ENCODE data around the gene PKN2. TPM values are rescaled to one million over a fixed set of nuclear protein-coding genes. Genes with fewer than 3 reads are reported as not detected.
"Not testable (repeated sequence)": the region's sequence is repeated elsewhere in the genome, so short reads cannot be mapped to it uniquely, and the experiment has no call there.

PKN2 gene
- total and polyA plus RNA-seq, 8 donors: 6.5 to 28.8 (median 16.0) TPM

DNA sequence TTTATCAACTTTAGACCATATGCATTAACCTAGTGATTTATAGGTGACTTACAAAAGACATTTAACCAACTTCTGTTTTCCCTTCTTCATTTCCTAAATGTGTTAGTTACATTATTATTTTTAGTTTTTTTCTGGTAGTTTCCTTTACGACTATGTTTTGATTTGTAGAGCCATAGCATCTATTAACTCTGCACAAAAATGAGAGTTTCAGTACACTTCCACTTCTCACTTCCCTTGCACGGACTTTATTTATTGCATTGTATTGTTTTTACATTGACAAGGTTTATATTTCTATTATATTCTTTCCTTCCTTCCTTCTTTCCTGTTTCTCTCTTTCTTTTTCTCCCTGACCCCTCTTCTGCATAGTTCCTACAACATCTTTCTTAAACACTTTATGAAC lies 14.7 kb downstream of the PKN2 start:
- no peaks in the 10 kb centered on the region for H3K27me3 ChIP-seq
- 73 to 84% methylated on average over 2 of the region's 2 CpGs for WGBS, 2 donors
- no peaks in the 10 kb centered on the region for H3K9me3 ChIP-seq
- intact Hi-C loops (cut with DNase I): no loop called here
- FAIRE-seq: no peak
- H3K36me3 ChIP-seq: no peaks in the 10 kb centered on the region
- TF ChIP-seq CTCF (IDR thresholded peaks at IDR 0.05): no peak
- H3K4me1 ChIP-seq: peaks cover 8 to 52% (median 19%) of the 10 kb centered on the region in 3 donors
- DNase-seq: no peak
- no peak overlapping the region for H3K27ac ChIP-seq
- no peak for ATAC-seq
- no peak overlapping the region for H3K4me3 ChIP-seq

GRCh38 chr1:88700425-88701013 lies 16.4 kb downstream of the PKN2 start:
- ATAC-seq (peak; percentile 45 to 71 (median 56)), DNase-seq (no peak), FAIRE-seq (no peak)
- Histone ChIP-seq H3K27ac (peak overlapping the region in 2 of 4 donors; percentile 58 to 65), H3K9me3 (no peaks in the 10 kb centered on the region), H3K36me3 (no peaks in the 10 kb centered on the region), H3K4me3 (no peak overlapping the region), H3K4me1 (peaks cover 8 to 55% (median 19%) of the 10 kb centered on the region in 3 donors), H3K27me3 (no peaks in the 10 kb centered on the region)
- TF ChIP-seq CTCF (IDR thresholded peaks at IDR 0.05): no peak
- intact Hi-C loops (cut with DNase I): no loop called here
- 67 to 68% methylated on average over 5 of the region's 5 CpGs for WGBS, 2 donors

DNA sequence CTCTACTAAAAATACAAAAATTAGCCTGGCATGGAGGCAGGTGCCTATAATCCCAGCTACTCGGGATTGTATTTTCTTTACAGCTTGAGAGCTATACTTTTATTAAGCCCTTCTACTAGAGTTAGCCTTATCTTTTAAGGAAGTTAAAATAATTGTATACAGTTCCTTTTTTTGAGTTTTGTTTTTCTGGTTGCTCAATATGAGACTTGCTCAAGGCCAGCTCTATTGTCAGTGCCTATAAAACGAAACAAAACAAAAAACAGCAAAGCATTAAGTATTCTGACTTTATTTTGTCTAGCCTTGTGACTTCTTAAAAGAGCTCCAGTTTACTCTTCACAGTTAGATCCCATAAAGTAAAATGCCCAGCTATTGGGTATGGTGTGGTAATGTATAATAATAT lies 17.2 kb downstream of the PKN2 start:
- ATAC-seq (peak; percentile 61 to 91 (median 82)), FAIRE-seq (no peak), DNase-seq (no peak)
- Histone ChIP-seq H3K27ac (peak overlapping the region in 2 of 4 donors; percentile 58 to 65), H3K9me3 (no peaks in the 10 kb centered on the region), H3K36me3 (no peaks in the 10 kb centered on the region), H3K27me3 (no peaks in the 10 kb centered on the region), H3K4me3 (no peak overlapping the region), H3K4me1 (peaks cover 8 to 55% (median 19%) of the 10 kb centered on the region in 3 donors)
- 20 to 28% methylated on average over 2 of the region's 2 CpGs for WGBS, 2 donors
- TF ChIP-seq CTCF (IDR thresholded peaks at IDR 0.05): no peak
- intact Hi-C loops (cut with DNase I): no loop called here

DNA sequence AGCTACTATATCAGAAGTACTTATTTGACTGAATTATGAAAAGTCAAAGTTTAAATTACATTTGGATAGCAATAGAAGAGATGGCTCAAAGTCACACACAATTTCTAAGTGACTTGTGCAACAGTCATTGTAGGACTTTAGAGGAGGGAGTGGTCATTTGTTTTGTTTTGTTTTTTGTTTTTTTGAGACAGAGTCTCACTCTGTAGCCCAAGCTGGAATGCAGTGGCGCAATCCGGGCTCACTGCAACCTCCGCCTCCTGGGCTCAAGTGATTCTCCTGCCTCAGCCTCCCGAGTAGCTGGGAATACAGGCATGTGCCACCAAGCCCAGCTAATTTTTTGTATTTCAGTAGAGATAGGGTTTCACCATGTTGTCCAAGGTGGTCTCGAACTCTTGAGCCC lies 17.7 kb downstream of the PKN2 start:
- intact Hi-C loops (cut with DNase I); FAIRE-seq; DNase-seq; H3K36me3 ChIP-seq; H3K4me3 ChIP-seq; H3K27me3 ChIP-seq; H3K9me3 ChIP-seq: not testable (repeated sequence)
- H3K27ac ChIP-seq: peak overlapping the region in 2 of 4 donors; percentile 58 to 65
- 77 to 88% methylated on average over 5 of the region's 5 CpGs for WGBS, 2 donors
- peaks cover 8 to 55% (median 19%) of the 10 kb centered on the region in 3 donors for H3K4me1 ChIP-seq
- peak in 2 of 4 donors; percentile 25 to 39 for ATAC-seq

DNA sequence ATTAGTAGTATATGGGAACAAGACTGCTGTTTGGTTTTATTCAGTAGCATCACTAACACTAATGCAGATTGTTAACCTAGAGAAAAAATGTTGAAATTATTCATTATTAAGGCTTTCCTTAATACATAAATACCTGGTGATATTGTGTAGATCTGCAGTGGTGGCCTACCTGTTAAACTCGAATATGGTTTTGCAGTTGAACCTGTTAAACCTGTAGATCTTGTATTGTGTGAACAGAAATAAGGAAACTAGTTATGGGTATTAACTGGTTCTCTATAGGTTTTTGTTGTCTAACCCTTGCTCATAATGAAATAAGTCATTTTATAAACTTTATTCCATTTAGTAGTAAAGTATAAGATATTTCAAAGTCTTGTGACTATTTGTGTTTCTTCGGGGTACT lies 23.9 kb downstream of the PKN2 start:
- 55 to 56% methylated on average over 2 of the region's 2 CpGs for WGBS, 2 donors
- Histone ChIP-seq H3K27me3 (no peaks in the 10 kb centered on the region), H3K4me1 (peaks cover 0 to 9% (median 0%) of the 10 kb centered on the region in 3 donors), H3K9me3 (no peaks in the 10 kb centered on the region), H3K27ac (no peak overlapping the region), H3K4me3 (no peak overlapping the region), H3K36me3 (peaks cover 0 to 4% (median 0%) of the 10 kb centered on the region in 3 donors)
- DNase-seq (no peak), FAIRE-seq (no peak), ATAC-seq (no peak)
- intact Hi-C loops (cut with DNase I): no loop called here
- no peak for TF ChIP-seq CTCF (IDR thresholded peaks at IDR 0.05)

- H3K4me1 ChIP-seq; H3K36me3 ChIP-seq; H3K4me3 ChIP-seq; H3K9me3 ChIP-seq; H3K27ac ChIP-seq; DNase-seq; intact Hi-C loops (cut with DNase I); ATAC-seq; H3K27me3 ChIP-seq; FAIRE-seq: not testable (repeated sequence)
- 94 to 97% methylated on average over 1 of the region's 1 CpG for WGBS, 2 donors
Measured at GRCh38 chr1:88712907-88713306, 28.8 kb downstream of the PKN2 start.

- H3K9me3 ChIP-seq; H3K27me3 ChIP-seq; DNase-seq; H3K36me3 ChIP-seq; FAIRE-seq; intact Hi-C loops (cut with DNase I); H3K4me1 ChIP-seq; H3K4me3 ChIP-seq; H3K27ac ChIP-seq; ATAC-seq: not testable (repeated sequence)
- 78 to 79% methylated on average over 2 of the region's 2 CpGs for WGBS, 2 donors
Measured at GRCh38 chr1:88716571-88716970, 32.5 kb downstream of the PKN2 start.

Measured in pancreas (tissue), 10 donors.